ENCODE data around the gene NRN1L. TPM values are rescaled to one million over a fixed set of nuclear protein-coding genes. Genes with fewer than 3 reads are reported as not detected.

Gene NRN1L
- total RNA-seq, 1 experiment from 2014 or later, result 1.4 TPM

DNA sequence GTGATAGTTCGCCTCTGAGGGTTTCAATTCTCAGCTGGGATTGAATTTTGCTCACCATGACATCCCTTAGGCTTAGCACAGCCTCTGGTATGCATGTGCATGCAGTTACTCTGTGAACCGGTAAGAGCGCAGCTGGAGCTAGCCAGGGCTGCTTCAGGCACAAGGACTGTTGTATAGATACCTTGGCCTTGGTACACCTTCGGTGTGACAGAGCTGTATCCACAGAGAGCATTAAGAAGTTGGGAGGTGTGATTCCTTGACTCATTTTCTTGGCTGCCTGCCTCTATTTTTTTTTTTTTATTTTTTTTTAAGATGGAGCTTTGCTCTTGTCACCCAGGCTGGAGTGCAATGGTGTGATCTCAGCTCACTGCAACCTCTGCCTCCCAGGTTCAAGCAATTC is 40.2 kb upstream of the NRN1L start:
- Histone ChIP-seq H3K4me2 (ENCODE audit: low read length) (no peak overlapping the region), H3K36me3 (ENCODE audit: control insufficient read depth in 1 of 2, insufficient read depth in 2 of 2, low read length in 2 of 2) (peaks cover 4 to 6% of the 10 kb centered on the region in 2 experiments; a peak in 2 of 4 replicates), H3K4me1 (ENCODE audit: control insufficient read depth in 1 of 2, insufficient read depth in 2 of 2, low read length in 2 of 2) (peaks cover 20 to 53% of the 10 kb centered on the region in 2 experiments), H4K20me1 (ENCODE audit: insufficient read depth) (peaks cover 4% of the 10 kb centered on the region; the same call in 1 of the 2 replicates), H3K27me3 (ENCODE audit: insufficient read depth, low read length) (no peaks in the 10 kb centered on the region), H3K79me2 (ENCODE audit: insufficient read depth, low read length) (peaks cover 44% of the 10 kb centered on the region), H2AFZ (ENCODE audit: low read depth, low read length, poor library complexity, severe bottlenecking) (no peak overlapping the region), H3K9me2 (ENCODE audit: insufficient read depth) (no peaks in the 10 kb centered on the region), H3K9ac (ENCODE audit: low read length) (no peak overlapping the region), H3K27ac (ENCODE audit: low read depth, low read length) (no peak overlapping the region), H3K4me3 (replicated peaks in 1 of 2; ENCODE audit: low read depth in 1 of 2, low read length in 2 of 2) (no peak overlapping the region), H3K9me3 (ENCODE audit: control insufficient read depth in 1 of 2, insufficient read depth in 1 of 2, low read depth in 1 of 2, low read length in 2 of 2) (no peaks in the 10 kb centered on the region)
- ChIA-PET CTCF (interaction anchor here (1.1 to 2.4 kb wide), 2 partner anchors 28 to 38 kb away, joined by 5 to 18 read pairs; partner anchors contain the start of genes RANBP10 and TSNAXIP1), RAD21 (ENCODE audit: low non-redundant PET in 1 of 2, low total read pairs in 2 of 2, uncharacterized antibody in 2 of 2, unreplicated experiment in 2 of 2) (no interaction called here), POLR2A (interaction anchor here (0.6 to 1.7 kb wide), 2 partner anchors 11 to 184 kb away, joined by 3 to 7 read pairs; partner anchors contain the start of gene ACD)
- TF ChIP-seq, protein P1, sequence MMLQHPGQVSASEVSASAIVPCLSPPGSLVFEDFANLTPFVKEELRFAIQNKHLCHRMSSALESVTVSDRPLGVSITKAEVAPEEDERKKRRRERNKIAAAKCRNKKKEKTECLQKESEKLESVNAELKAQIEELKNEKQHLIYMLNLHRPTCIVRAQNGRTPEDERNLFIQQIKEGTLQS (IDR thresholded peaks at IDR 0.05), result no peak
- TF ChIP-seq POLR2A (IDR thresholded peaks at IDR 0.05; ENCODE audit: borderline replicate concordance, extremely low read depth, insufficient read depth, insufficient read length) (no peak), SIN3A (IDR thresholded peaks at IDR 0.05; ENCODE audit: low read depth) (no peak), EZH2 (IDR thresholded peaks at IDR 0.05) (no peak), POLR2AphosphoS5 (IDR thresholded peaks at IDR 0.05; ENCODE audit: low read depth, low read length) (no peak)
- TF ChIP-seq, protein P2, sequence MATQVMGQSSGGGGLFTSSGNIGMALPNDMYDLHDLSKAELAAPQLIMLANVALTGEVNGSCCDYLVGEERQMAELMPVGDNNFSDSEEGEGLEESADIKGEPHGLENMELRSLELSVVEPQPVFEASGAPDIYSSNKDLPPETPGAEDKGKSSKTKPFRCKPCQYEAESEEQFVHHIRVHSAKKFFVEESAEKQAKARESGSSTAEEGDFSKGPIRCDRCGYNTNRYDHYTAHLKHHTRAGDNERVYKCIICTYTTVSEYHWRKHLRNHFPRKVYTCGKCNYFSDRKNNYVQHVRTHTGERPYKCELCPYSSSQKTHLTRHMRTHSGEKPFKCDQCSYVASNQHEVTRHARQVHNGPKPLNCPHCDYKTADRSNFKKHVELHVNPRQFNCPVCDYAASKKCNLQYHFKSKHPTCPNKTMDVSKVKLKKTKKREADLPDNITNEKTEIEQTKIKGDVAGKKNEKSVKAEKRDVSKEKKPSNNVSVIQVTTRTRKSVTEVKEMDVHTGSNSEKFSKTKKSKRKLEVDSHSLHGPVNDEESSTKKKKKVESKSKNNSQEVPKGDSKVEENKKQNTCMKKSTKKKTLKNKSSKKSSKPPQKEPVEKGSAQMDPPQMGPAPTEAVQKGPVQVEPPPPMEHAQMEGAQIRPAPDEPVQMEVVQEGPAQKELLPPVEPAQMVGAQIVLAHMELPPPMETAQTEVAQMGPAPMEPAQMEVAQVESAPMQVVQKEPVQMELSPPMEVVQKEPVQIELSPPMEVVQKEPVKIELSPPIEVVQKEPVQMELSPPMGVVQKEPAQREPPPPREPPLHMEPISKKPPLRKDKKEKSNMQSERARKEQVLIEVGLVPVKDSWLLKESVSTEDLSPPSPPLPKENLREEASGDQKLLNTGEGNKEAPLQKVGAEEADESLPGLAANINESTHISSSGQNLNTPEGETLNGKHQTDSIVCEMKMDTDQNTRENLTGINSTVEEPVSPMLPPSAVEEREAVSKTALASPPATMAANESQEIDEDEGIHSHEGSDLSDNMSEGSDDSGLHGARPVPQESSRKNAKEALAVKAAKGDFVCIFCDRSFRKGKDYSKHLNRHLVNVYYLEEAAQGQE (IDR thresholded peaks at IDR 0.05; ENCODE audit: low read depth), result no peak
- intact Hi-C loops (cut with micrococcal nuclease), result no loop called here
- ATAC-seq, result no peak
- no peak for DNase-seq (ENCODE audit: low read depth, low spot score)
- no TSS peak for BruUV-seq (replicated peaks)

Data from HCT116 (cell line).